COR-L47 (cell line): ENCODE data around the gene GPS2.
"Not testable (repeated sequence)": the region's sequence is repeated elsewhere in the genome, so short reads cannot be mapped to it uniquely, and the experiment has no call there.

Experiments
- DNase-seq: peaks from one replicate; lab custom pipeline; 2025; lab: John Stamatoyannopoulos, UW

Gene GPS2

GRCh38 chr17:7336240-7337175, 21.3 kb upstream of the GPS2 start, which contains the start of gene ACAP1:
ACAP1 (plus strand) TSS chr17:7336529; CDS start chr17:7336735, 206 bp downstream.
- no peak for DNase-seq

- DNase-seq: not testable (repeated sequence)
Measured at GRCh38 chr17:7335765-7336164, 20.6 kb upstream of the GPS2 start.

GRCh38 chr17:7334938-7335538, 19.9 kb upstream of the GPS2 start:
- no peak for DNase-seq

GRCh38 chr17:7332600-7333069, 17.5 kb upstream of the GPS2 start:
- not testable (repeated sequence) for DNase-seq

- DNase-seq: no peak
Measured at GRCh38 chr17:7332111-7332510, 17.0 kb upstream of the GPS2 start.

- DNase-seq: no peak
Measured at GRCh38 chr17:7330638-7331015, 15.5 kb upstream of the GPS2 start.

- peak; percentile 35 for DNase-seq
Measured at GRCh38 chr17:7329997-7330637, 15.0 kb upstream of the GPS2 start.

GRCh38 chr17:7329374-7329996, 14.3 kb upstream of the GPS2 start:
- DNase-seq: peak; percentile 92

- DNase-seq: no peak
Measured at GRCh38 chr17:7328840-7329373, 13.7 kb upstream of the GPS2 start, which contains the start of gene NEURL4. NEURL4 (minus strand) TSS chr17:7329335; CDS start chr17:7329312, 23 bp downstream.

- DNase-seq: no peak
Measured at GRCh38 chr17:7328009-7328408, 12.8 kb upstream of the GPS2 start.

GRCh38 chr17:7327501-7327900, 12.3 kb upstream of the GPS2 start:
- no peak for DNase-seq

GRCh38 chr17:7327056-7327455, 11.9 kb upstream of the GPS2 start:
- DNase-seq: no peak

GRCh38 chr17:7326186-7326585, 11.0 kb upstream of the GPS2 start:
- DNase-seq: no peak

- DNase-seq: no peak
Measured at GRCh38 chr17:7325031-7325528, 9.9 kb upstream of the GPS2 start.

- no peak for DNase-seq
Measured at GRCh38 chr17:7324438-7324779, 9.2 kb upstream of the GPS2 start.

- DNase-seq: no peak
Measured at GRCh38 chr17:7323731-7324437, 8.7 kb upstream of the GPS2 start.

GRCh38 chr17:7322520-7323194, 7.5 kb upstream of the GPS2 start:
- no peak for DNase-seq

- DNase-seq: no peak
Measured at GRCh38 chr17:7321466-7321865, 6.3 kb upstream of the GPS2 start.

- no peak for DNase-seq
Measured at GRCh38 chr17:7318121-7318860, 3.1 kb upstream of the GPS2 start.
